Measurements from ENCODE around the gene SPO11. TPM values are rescaled to one million over a fixed set of nuclear protein-coding genes. Genes with fewer than 3 reads are reported as not detected.

Gene SPO11
- total RNA-seq, 1 donor from 2014 or later = not detected

- intact Hi-C loops (cut with DNase I) = no loop called here
- no peak for ATAC-seq (ENCODE audit: poor library complexity)
- no peak for DNase-seq
Observed at GRCh38 chr20:57364451-57364850, 34.8 kb downstream of the SPO11 start.

- ATAC-seq (ENCODE audit: poor library complexity) (no peak), DNase-seq (no peak)
- intact Hi-C loops (cut with DNase I) = no loop called here
Observed at GRCh38 chr20:57369596-57369995, 40.0 kb downstream of the SPO11 start.

- intact Hi-C loops (cut with DNase I) = loop anchor here (10.0 kb wide), 1 partner anchor 844 kb away; no protein-coding TSS in a partner anchor
- DNase-seq (no peak), ATAC-seq (ENCODE audit: poor library complexity) (no peak)
Observed at GRCh38 chr20:57370316-57370715, 40.7 kb downstream of the SPO11 start.

GRCh38 chr20:57371363-57371762 is 41.8 kb downstream of the SPO11 start:
- DNase-seq = no peak
- ATAC-seq (ENCODE audit: poor library complexity) = no peak
- intact Hi-C loops (cut with DNase I) = loop anchor here (10.0 kb wide), 1 partner anchor 843 kb away; no protein-coding TSS in a partner anchor

- DNase-seq (no peak), ATAC-seq (ENCODE audit: poor library complexity) (no peak)
- intact Hi-C loops (cut with DNase I) = loop anchor here (10.0 kb wide), 1 partner anchor 843 kb away; no protein-coding TSS in a partner anchor
Observed at GRCh38 chr20:57372157-57372556, 42.6 kb downstream of the SPO11 start.

GRCh38 chr20:57372581-57373350 is 43.2 kb downstream of the SPO11 start:
- intact Hi-C loops (cut with DNase I) = loop anchor here (10.0 kb wide), 1 partner anchor 842 kb away; no protein-coding TSS in a partner anchor
- DNase-seq (no peak), ATAC-seq (ENCODE audit: poor library complexity) (no peak)

GRCh38 chr20:57374343-57374930 is 44.8 kb downstream of the SPO11 start:
- intact Hi-C loops (cut with DNase I) = loop anchor here (10.0 kb wide), 1 partner anchor 840 kb away; no protein-coding TSS in a partner anchor
- no peak for ATAC-seq (ENCODE audit: poor library complexity)

GRCh38 chr20:57374931-57375651 is 45.5 kb downstream of the SPO11 start:
- DNase-seq (peak; percentile 70), ATAC-seq (ENCODE audit: poor library complexity) (peak; percentile 78)

More at GRCh38 chr20:57374343-57374930, 44.8 kb downstream of the SPO11 start:
- no peak for DNase-seq

GRCh38 chr20:57375652-57376230 is 46.1 kb downstream of the SPO11 start:
- DNase-seq (no peak), ATAC-seq (ENCODE audit: poor library complexity) (peak; percentile 18)
- intact Hi-C loops (cut with DNase I) = loop anchor here (5.0 to 10.0 kb wide), 2 partner anchors 217 to 839 kb away; no protein-coding TSS in a partner anchor

More at GRCh38 chr20:57374931-57375651, 45.5 kb downstream of the SPO11 start:
- intact Hi-C loops (cut with DNase I) = loop anchor here (5.0 to 10.0 kb wide), 2 partner anchors 217 to 840 kb away; no protein-coding TSS in a partner anchor

- ATAC-seq (ENCODE audit: poor library complexity) (no peak), DNase-seq (no peak)
- intact Hi-C loops (cut with DNase I) = loop anchor here (5.0 to 10.0 kb wide), 2 partner anchors 215 to 837 kb away; no protein-coding TSS in a partner anchor
Observed at GRCh38 chr20:57377350-57377749, 47.7 kb downstream of the SPO11 start.

- intact Hi-C loops (cut with DNase I) = loop anchor here (5.0 to 10.0 kb wide), 2 partner anchors 214 to 837 kb away; no protein-coding TSS in a partner anchor
- DNase-seq (no peak), ATAC-seq (ENCODE audit: poor library complexity) (no peak)
Observed at GRCh38 chr20:57378107-57378506, 48.5 kb downstream of the SPO11 start.

- ATAC-seq (ENCODE audit: poor library complexity) (no peak), DNase-seq (no peak)
- intact Hi-C loops (cut with DNase I) = loop anchor here (5.0 to 10.0 kb wide), 2 partner anchors 214 to 836 kb away; no protein-coding TSS in a partner anchor
Observed at GRCh38 chr20:57378646-57379262, 49.2 kb downstream of the SPO11 start.

GRCh38 chr20:57379263-57379647 is 49.7 kb downstream of the SPO11 start:
- intact Hi-C loops (cut with DNase I) = loop anchor here (5.0 to 10.0 kb wide), 2 partner anchors 213 to 836 kb away; no protein-coding TSS in a partner anchor
- no peak for ATAC-seq (ENCODE audit: poor library complexity)
- no peak for DNase-seq

GRCh38 chr20:57380081-57380750 is 50.6 kb downstream of the SPO11 start:
- DNase-seq (no peak), ATAC-seq (ENCODE audit: poor library complexity) (no peak)
- intact Hi-C loops (cut with DNase I) = no loop called here

GRCh38 chr20:57381596-57382503 is 52.2 kb downstream of the SPO11 start:
- ATAC-seq (ENCODE audit: poor library complexity) (peak; percentile 65), DNase-seq (peak; percentile 88)
- intact Hi-C loops (cut with DNase I) = loop anchor here (2.0 kb wide), 1 partner anchor 113 kb away; no protein-coding TSS in a partner anchor

GRCh38 chr20:57382516-57382915 is 52.9 kb downstream of the SPO11 start:
- intact Hi-C loops (cut with DNase I) = loop anchor here (2.0 kb wide), 1 partner anchor 112 kb away; no protein-coding TSS in a partner anchor
- DNase-seq = no peak
- no peak for ATAC-seq (ENCODE audit: poor library complexity)

Measured in Right ventricle myocardium superior (tissue), 1 donor.